RWPE2 (cell line): ENCODE measurements around the gene ST8SIA3.

ENCODE experiments used
- ATAC-seq: fragments of 200-7000 bp; cut with Tn5 transposase; 3 replicates; pipeline ENCODE4 v1.9.1; 2021; ENCODE audit warnings: low read depth
- DNase-seq: peaks from one replicate; pipeline ENCODE4 v3.0.0-alpha.2; 2020; ENCODE audit warnings: low spot score
- H3K27ac ChIP-seq: fragments of 450-650 bp; 2 replicates; pipeline ENCODE4 v1.5.1; 2017; ENCODE audit warnings: mild to moderate bottlenecking; ENCODE audit not compliant: poor library complexity, severe bottlenecking
- H3K27me3 ChIP-seq: fragments of 250-450 bp; sonication (Bioruptor Pico); 2 replicates; pipeline ENCODE4 v1.5.1; 2021; ENCODE audit warnings: mild to moderate bottlenecking, moderate library complexity; ENCODE audit not compliant: insufficient read depth, poor library complexity, severe bottlenecking
- H3K36me3 ChIP-seq: fragments of 250-450 bp; sonication (Bioruptor Pico); 2 replicates; pipeline ENCODE4 v1.5.1; 2020; ENCODE audit warnings: low read depth, mild to moderate bottlenecking, moderate library complexity
- H3K4me1 ChIP-seq: fragments of 250-450 bp; sonication (Bioruptor Pico); 2 replicates; pipeline ENCODE4 v1.5.1; 2021; ENCODE audit warnings: mild to moderate bottlenecking, moderate library complexity; ENCODE audit not compliant: insufficient read depth, poor library complexity, severe bottlenecking
- H3K4me3 ChIP-seq: fragments of 250-450 bp; sonication (Bioruptor Pico); 2 replicates; pipeline ENCODE4 v1.5.1; 2021; ENCODE audit warnings: mild to moderate bottlenecking, moderate library complexity; ENCODE audit not compliant: severe bottlenecking
- H3K9me3 ChIP-seq: fragments of 250-450 bp; sonication (Bioruptor Pico); 2 replicates; pipeline ENCODE4 v1.5.1; 2021; ENCODE audit warnings: mild to moderate bottlenecking, moderate library complexity; ENCODE audit not compliant: severe bottlenecking
- TF ChIP-seq, protein P1 (sequence below): fragments of 450-650 bp; IDR thresholded peaks from one replicate; pipeline ENCODE4 v1.5.1; 2017; ENCODE audit warnings: mild to moderate bottlenecking, moderate library complexity; ENCODE audit not compliant: poor library complexity, severe bottlenecking

The ST8SIA3 gene

DNA sequence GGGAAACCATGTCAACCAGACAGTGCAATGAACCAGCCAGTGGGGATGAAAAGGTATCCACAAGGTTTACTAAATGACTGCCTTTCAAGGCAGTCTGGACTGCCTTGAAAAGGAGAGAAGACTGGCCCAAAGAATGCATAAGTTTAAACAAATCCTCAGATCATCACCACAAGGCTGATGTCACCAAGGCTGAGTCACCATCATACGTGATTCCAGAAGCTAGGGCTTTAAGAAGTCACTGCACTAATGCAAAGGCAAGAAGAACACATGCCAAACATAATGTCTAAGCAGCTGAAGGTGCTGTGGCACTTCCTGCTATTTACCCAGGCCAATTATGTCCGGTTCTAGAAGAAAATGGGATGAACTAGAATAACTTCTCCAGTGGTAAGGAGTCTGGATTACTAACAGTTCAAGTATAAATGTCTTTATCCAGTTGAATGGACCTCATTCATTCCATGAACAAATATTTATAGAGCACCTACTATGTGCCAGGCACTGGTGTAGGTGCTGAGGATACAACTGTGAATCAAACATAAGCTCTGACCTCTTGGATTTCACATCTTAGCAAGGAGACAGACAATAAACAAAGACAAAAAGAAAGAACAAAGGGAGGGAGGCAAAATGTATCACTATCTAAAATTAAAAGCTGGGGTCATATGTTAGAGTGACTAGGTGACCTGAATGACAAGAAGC lies 45.2 kb downstream of the ST8SIA3 start:
- TF ChIP-seq, protein P1, sequence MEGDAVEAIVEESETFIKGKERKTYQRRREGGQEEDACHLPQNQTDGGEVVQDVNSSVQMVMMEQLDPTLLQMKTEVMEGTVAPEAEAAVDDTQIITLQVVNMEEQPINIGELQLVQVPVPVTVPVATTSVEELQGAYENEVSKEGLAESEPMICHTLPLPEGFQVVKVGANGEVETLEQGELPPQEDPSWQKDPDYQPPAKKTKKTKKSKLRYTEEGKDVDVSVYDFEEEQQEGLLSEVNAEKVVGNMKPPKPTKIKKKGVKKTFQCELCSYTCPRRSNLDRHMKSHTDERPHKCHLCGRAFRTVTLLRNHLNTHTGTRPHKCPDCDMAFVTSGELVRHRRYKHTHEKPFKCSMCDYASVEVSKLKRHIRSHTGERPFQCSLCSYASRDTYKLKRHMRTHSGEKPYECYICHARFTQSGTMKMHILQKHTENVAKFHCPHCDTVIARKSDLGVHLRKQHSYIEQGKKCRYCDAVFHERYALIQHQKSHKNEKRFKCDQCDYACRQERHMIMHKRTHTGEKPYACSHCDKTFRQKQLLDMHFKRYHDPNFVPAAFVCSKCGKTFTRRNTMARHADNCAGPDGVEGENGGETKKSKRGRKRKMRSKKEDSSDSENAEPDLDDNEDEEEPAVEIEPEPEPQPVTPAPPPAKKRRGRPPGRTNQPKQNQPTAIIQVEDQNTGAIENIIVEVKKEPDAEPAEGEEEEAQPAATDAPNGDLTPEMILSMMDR = no peak
- H3K27ac ChIP-seq = no peak overlapping the region
- H3K4me1 ChIP-seq = no peaks in the 10 kb centered on the region
- H3K36me3 ChIP-seq = no peaks in the 10 kb centered on the region
- ATAC-seq (no peak; the same call in 2 of the 3 replicates), DNase-seq (no peak)
- no peaks in the 10 kb centered on the region for H3K9me3 ChIP-seq
- no peak overlapping the region for H3K4me3 ChIP-seq
- H3K27me3 ChIP-seq = no peaks in the 10 kb centered on the region

GRCh38 chr18:57404345-57404744 lies 52.0 kb downstream of the ST8SIA3 start:
- no peaks in the 10 kb centered on the region for H3K9me3 ChIP-seq
- no peaks in the 10 kb centered on the region for H3K4me1 ChIP-seq
- DNase-seq = no peak
- no peak overlapping the region for H3K4me3 ChIP-seq
- TF ChIP-seq, protein P1 = no peak
- no peak overlapping the region for H3K27ac ChIP-seq
- ATAC-seq = no peak
- H3K36me3 ChIP-seq = no peaks in the 10 kb centered on the region
- H3K27me3 ChIP-seq = peaks cover 11% of the 10 kb centered on the region

DNA sequence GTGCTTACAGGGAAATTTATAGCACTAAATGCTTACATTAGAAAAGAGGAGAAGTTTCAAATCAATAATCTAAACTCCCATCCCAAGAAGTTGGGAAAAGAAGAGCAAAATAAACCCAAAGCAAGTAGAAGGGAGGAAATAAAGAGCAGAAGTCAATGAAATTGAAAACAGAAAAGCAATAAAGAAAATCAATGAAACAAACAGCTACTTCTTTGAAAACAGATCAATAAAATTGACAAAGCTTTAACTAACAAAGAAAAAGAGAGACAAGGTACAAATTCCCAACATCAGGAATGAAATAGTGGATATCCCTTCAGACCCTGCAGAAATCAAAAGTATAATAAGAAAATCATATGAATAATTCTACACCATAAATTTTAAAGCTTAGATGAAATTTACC lies 57.3 kb downstream of the ST8SIA3 start:
- no peak for DNase-seq
- Histone ChIP-seq H3K9me3 (no peaks in the 10 kb centered on the region), H3K36me3 (no peaks in the 10 kb centered on the region), H3K27me3 (peaks cover 11% of the 10 kb centered on the region), H3K4me3 (no peak overlapping the region), H3K4me1 (no peaks in the 10 kb centered on the region), H3K27ac (no peak overlapping the region)
- TF ChIP-seq, protein P1 = no peak
- ATAC-seq = no peak

- peaks cover 11% of the 10 kb centered on the region for H3K27me3 ChIP-seq
- DNase-seq (no peak), ATAC-seq (no peak)
- H3K36me3 ChIP-seq = no peaks in the 10 kb centered on the region
- TF ChIP-seq, protein P1 = no peak
- H3K27ac ChIP-seq = no peak overlapping the region
- no peaks in the 10 kb centered on the region for H3K4me1 ChIP-seq
- no peak overlapping the region for H3K4me3 ChIP-seq
- no peaks in the 10 kb centered on the region for H3K9me3 ChIP-seq
These were observed 58.4 kb downstream of the ST8SIA3 start for GRCh38 chr18:57410749-57411148.

DNA sequence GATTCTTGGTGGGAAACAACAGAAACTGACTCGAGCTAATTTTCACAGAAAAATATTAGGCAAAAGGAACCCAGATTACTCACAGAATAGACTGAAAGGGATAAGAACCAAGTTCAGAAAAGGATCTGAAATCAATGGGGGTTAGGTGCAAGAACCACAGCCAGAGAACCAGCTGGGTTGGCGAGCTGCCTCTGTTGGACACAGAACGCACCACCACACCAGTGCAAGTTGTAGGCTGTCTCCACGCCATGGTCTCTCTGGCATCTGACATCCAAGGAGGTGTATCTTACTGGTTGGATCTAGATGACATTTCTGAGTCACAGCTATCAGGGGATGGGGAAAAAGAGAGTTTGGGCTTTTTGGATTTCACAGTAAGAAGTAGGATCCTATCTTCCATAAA lies 64.2 kb downstream of the ST8SIA3 start:
- no peak overlapping the region for H3K4me3 ChIP-seq
- no peak for ATAC-seq
- no peaks in the 10 kb centered on the region for H3K27me3 ChIP-seq
- H3K36me3 ChIP-seq = no peaks in the 10 kb centered on the region
- no peaks in the 10 kb centered on the region for H3K9me3 ChIP-seq
- H3K27ac ChIP-seq = no peak overlapping the region
- TF ChIP-seq, protein P1 = no peak
- no peaks in the 10 kb centered on the region for H3K4me1 ChIP-seq
- DNase-seq = no peak
